ENCODE measurements around the gene GALNT10. TPM values are rescaled to one million over a fixed set of nuclear protein-coding genes. Genes with fewer than 3 reads are reported as not detected.

The GALNT10 gene
- total and polyA plus RNA-seq, 2 donors (not counting 1 experiment from before 2014, with no cell fraction given), result 18.3 to 35.8 TPM

GRCh38 chr5:154384480-154385235 lies 194.1 kb downstream of the GALNT10 start:
- Histone ChIP-seq H3K27ac (ENCODE audit: insufficient read depth, low read length) (no peak overlapping the region), H3K9ac (ENCODE audit: insufficient read depth, low read length) (no peak overlapping the region), H3K4me2 (ENCODE audit: extremely low read depth, insufficient read depth, low read length) (no peak overlapping the region), H3K27me3 (ENCODE audit: control insufficient read depth, insufficient read depth, low read length) (no peaks in the 10 kb centered on the region), H3K4me1 (ENCODE audit: control insufficient read depth, extremely low read depth, insufficient read depth, low read length) (no peaks in the 10 kb centered on the region), H3K9me3 (ENCODE audit: control insufficient read depth, insufficient read depth, low read depth, low read length) (no peaks in the 10 kb centered on the region), H2AFZ (ENCODE audit: low read length) (no peak overlapping the region), H3K4me3 (replicated peaks in 1 of 4; ENCODE audit: control extremely low read depth in 1 of 4, insufficient read depth in 1 of 4, low read depth in 3 of 4, low read length in 4 of 4) (no peak overlapping the region), H3K79me2 (ENCODE audit: control insufficient read depth, insufficient read depth, low read length) (no peaks in the 10 kb centered on the region), H3K36me3 (ENCODE audit: control insufficient read depth, insufficient read depth, low read length) (no peaks in the 10 kb centered on the region), H4K20me1 (ENCODE audit: control insufficient read depth, extremely low read depth, insufficient read depth, low read length) (no peaks in the 10 kb centered on the region)
- no peak for DNase-seq (ENCODE audit: low read depth in 2 of 2)
- TF ChIP-seq CTCF (conservative IDR thresholded peaks at IDR 0.05 in 1 of 2, IDR thresholded peaks at IDR 0.05 in 1 of 2; ENCODE audit: low read depth in 1 of 2, low read length in 2 of 2), result no peak
- no peak for TF ChIP-seq EZH2 (IDR thresholded peaks at IDR 0.05; ENCODE audit: low read length, missing control alignments)

- DNase-seq (ENCODE audit: low read depth in 2 of 2), result no peak
- Histone ChIP-seq H3K9ac (ENCODE audit: insufficient read depth, low read length) (no peak overlapping the region), H3K9me3 (ENCODE audit: control insufficient read depth, insufficient read depth, low read depth, low read length) (no peaks in the 10 kb centered on the region), H3K4me2 (ENCODE audit: extremely low read depth, insufficient read depth, low read length) (no peak overlapping the region), H2AFZ (ENCODE audit: low read length) (no peak overlapping the region), H3K36me3 (ENCODE audit: control insufficient read depth, insufficient read depth, low read length) (no peaks in the 10 kb centered on the region), H4K20me1 (ENCODE audit: control insufficient read depth, extremely low read depth, insufficient read depth, low read length) (no peaks in the 10 kb centered on the region), H3K27me3 (ENCODE audit: control insufficient read depth, insufficient read depth, low read length) (no peaks in the 10 kb centered on the region), H3K4me3 (replicated peaks in 1 of 4; ENCODE audit: control extremely low read depth in 1 of 4, insufficient read depth in 1 of 4, low read depth in 3 of 4, low read length in 4 of 4) (no peak overlapping the region), H3K79me2 (ENCODE audit: control insufficient read depth, insufficient read depth, low read length) (no peaks in the 10 kb centered on the region), H3K27ac (ENCODE audit: insufficient read depth, low read length) (no peak overlapping the region), H3K4me1 (ENCODE audit: control insufficient read depth, extremely low read depth, insufficient read depth, low read length) (no peaks in the 10 kb centered on the region)
- TF ChIP-seq EZH2 (IDR thresholded peaks at IDR 0.05; ENCODE audit: low read length, missing control alignments) (no peak), CTCF (conservative IDR thresholded peaks at IDR 0.05 in 1 of 2, IDR thresholded peaks at IDR 0.05 in 1 of 2; ENCODE audit: low read depth in 1 of 2, low read length in 2 of 2) (no peak)
Measured at GRCh38 chr5:154385236-154385512, 194.6 kb downstream of the GALNT10 start.

GRCh38 chr5:154386952-154387629 lies 196.6 kb downstream of the GALNT10 start:
- Histone ChIP-seq H3K36me3 (ENCODE audit: control insufficient read depth, insufficient read depth, low read length) (no peaks in the 10 kb centered on the region), H3K4me2 (ENCODE audit: extremely low read depth, insufficient read depth, low read length) (no peak overlapping the region)

More at GRCh38 chr5:154386952-154387629, 196.6 kb downstream of the GALNT10 start:
- Histone ChIP-seq H3K4me3 (replicated peaks in 1 of 4; ENCODE audit: control extremely low read depth in 1 of 4, insufficient read depth in 1 of 4, low read depth in 3 of 4, low read length in 4 of 4) (no peak overlapping the region), H4K20me1 (ENCODE audit: control insufficient read depth, extremely low read depth, insufficient read depth, low read length) (no peaks in the 10 kb centered on the region), H2AFZ (ENCODE audit: low read length) (no peak overlapping the region), H3K27ac (ENCODE audit: insufficient read depth, low read length) (no peak overlapping the region), H3K79me2 (ENCODE audit: control insufficient read depth, insufficient read depth, low read length) (no peaks in the 10 kb centered on the region), H3K27me3 (ENCODE audit: control insufficient read depth, insufficient read depth, low read length) (no peaks in the 10 kb centered on the region), H3K4me1 (ENCODE audit: control insufficient read depth, extremely low read depth, insufficient read depth, low read length) (no peaks in the 10 kb centered on the region), H3K9ac (ENCODE audit: insufficient read depth, low read length) (no peak overlapping the region), H3K9me3 (ENCODE audit: control insufficient read depth, insufficient read depth, low read depth, low read length) (no peaks in the 10 kb centered on the region)
- TF ChIP-seq EZH2 (IDR thresholded peaks at IDR 0.05; ENCODE audit: low read length, missing control alignments) (no peak), CTCF (conservative IDR thresholded peaks at IDR 0.05 in 1 of 2, IDR thresholded peaks at IDR 0.05 in 1 of 2; ENCODE audit: low read depth in 1 of 2, low read length in 2 of 2) (no peak)
- no peak for DNase-seq (ENCODE audit: low read depth in 2 of 2)

All from fibroblast of lung (primary cell).